Measurements from ENCODE around the gene CALR3. TPM values are rescaled to one million over a fixed set of nuclear protein-coding genes. Genes with fewer than 3 reads are reported as not detected.
"Not testable (repeated sequence)": the region's sequence is repeated elsewhere in the genome, so short reads cannot be mapped to it uniquely, and the experiment has no call there.

The CALR3 gene
- total RNA-seq, 4 donors from 2014 or later: not detected

GRCh38 chr19:16508546-16508945 lies 12.6 kb upstream of the CALR3 start:
- H3K4me3 ChIP-seq: no peak overlapping the region
- H3K4me1 ChIP-seq: no peaks in the 10 kb centered on the region
- intact Hi-C loops (cut with DNase I; ENCODE audit: low total_unique reads): no loop called here
- DNase-seq: no peak
- no peaks in the 10 kb centered on the region for H3K36me3 ChIP-seq
- TF ChIP-seq, protein P1, sequence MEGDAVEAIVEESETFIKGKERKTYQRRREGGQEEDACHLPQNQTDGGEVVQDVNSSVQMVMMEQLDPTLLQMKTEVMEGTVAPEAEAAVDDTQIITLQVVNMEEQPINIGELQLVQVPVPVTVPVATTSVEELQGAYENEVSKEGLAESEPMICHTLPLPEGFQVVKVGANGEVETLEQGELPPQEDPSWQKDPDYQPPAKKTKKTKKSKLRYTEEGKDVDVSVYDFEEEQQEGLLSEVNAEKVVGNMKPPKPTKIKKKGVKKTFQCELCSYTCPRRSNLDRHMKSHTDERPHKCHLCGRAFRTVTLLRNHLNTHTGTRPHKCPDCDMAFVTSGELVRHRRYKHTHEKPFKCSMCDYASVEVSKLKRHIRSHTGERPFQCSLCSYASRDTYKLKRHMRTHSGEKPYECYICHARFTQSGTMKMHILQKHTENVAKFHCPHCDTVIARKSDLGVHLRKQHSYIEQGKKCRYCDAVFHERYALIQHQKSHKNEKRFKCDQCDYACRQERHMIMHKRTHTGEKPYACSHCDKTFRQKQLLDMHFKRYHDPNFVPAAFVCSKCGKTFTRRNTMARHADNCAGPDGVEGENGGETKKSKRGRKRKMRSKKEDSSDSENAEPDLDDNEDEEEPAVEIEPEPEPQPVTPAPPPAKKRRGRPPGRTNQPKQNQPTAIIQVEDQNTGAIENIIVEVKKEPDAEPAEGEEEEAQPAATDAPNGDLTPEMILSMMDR (IDR thresholded peaks at IDR 0.05): no peak
- H3K27ac ChIP-seq: no peak overlapping the region
- H3K9me3 ChIP-seq: no peaks in the 10 kb centered on the region
- H3K27me3 ChIP-seq: no peaks in the 10 kb centered on the region

GRCh38 chr19:16506961-16507360 lies 11.0 kb upstream of the CALR3 start:
- TF ChIP-seq, protein P1 (IDR thresholded peaks at IDR 0.05): no peak
- no peak for TF ChIP-seq POLR2A (IDR thresholded peaks at IDR 0.05)
- DNase-seq: no peak
- H3K4me1 ChIP-seq: no peaks in the 10 kb centered on the region
- no peaks in the 10 kb centered on the region for H3K36me3 ChIP-seq
- no peak overlapping the region for H3K27ac ChIP-seq
- intact Hi-C loops (cut with DNase I; ENCODE audit: low total_unique reads): no loop called here
- no peak overlapping the region for H3K4me3 ChIP-seq
- H3K27me3 ChIP-seq: no peaks in the 10 kb centered on the region
- H3K9me3 ChIP-seq: no peaks in the 10 kb centered on the region

DNA sequence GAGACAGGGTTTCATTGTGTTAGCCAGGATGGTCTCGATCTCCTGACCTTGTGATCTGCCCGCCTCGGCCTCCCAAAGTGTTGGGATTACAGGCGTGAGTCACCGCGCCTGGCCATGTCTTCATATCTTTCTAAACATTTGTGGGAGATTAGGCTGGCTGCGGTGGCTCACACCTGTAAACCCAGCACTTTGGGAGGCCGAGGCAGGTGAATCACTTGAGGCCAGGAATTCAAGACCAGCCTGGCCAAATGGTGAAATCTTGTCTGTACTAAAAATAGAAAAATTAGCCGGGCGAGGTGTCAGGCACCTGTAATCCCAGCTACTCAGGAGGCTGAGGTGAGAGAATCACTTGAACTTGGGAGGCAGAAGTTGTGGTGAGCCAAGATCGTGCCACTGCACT lies 10.2 kb upstream of the CALR3 start:
- H3K4me3 ChIP-seq; H3K4me1 ChIP-seq; H3K27ac ChIP-seq; H3K27me3 ChIP-seq; H3K36me3 ChIP-seq; H3K9me3 ChIP-seq; intact Hi-C loops (cut with DNase I; ENCODE audit: low total_unique reads); DNase-seq: not testable (repeated sequence)

- Histone ChIP-seq H3K27me3 (no peaks in the 10 kb centered on the region), H3K27ac (no peak overlapping the region), H3K36me3 (no peaks in the 10 kb centered on the region), H3K4me3 (no peak overlapping the region), H3K4me1 (no peaks in the 10 kb centered on the region), H3K9me3 (no peaks in the 10 kb centered on the region)
- no peak for DNase-seq
- intact Hi-C loops (cut with DNase I; ENCODE audit: low total_unique reads): no loop called here
- no peak for TF ChIP-seq POLR2A (IDR thresholded peaks at IDR 0.05)
- TF ChIP-seq, protein P1 (IDR thresholded peaks at IDR 0.05): no peak
Observed at GRCh38 chr19:16504271-16504670, 8.3 kb upstream of the CALR3 start.

GRCh38 chr19:16497837-16498236 lies 1.9 kb upstream of the CALR3 start:
- no peaks in the 10 kb centered on the region for H3K9me3 ChIP-seq
- no peak overlapping the region for H3K4me3 ChIP-seq
- H3K4me1 ChIP-seq: peaks cover 0 to 5% of the 10 kb centered on the region in 2 donors
- H3K27ac ChIP-seq: no peak overlapping the region
- DNase-seq: no peak
- no peaks in the 10 kb centered on the region for H3K36me3 ChIP-seq
- TF ChIP-seq, protein P1 (IDR thresholded peaks at IDR 0.05): no peak
- no peak for TF ChIP-seq POLR2A (IDR thresholded peaks at IDR 0.05)
- H3K27me3 ChIP-seq: no peaks in the 10 kb centered on the region
- intact Hi-C loops (cut with DNase I; ENCODE audit: low total_unique reads): no loop called here

GRCh38 chr19:16497042-16497441 lies 1.1 kb upstream of the CALR3 start:
- Histone ChIP-seq H3K27ac (peak overlapping the region; percentile 75 to 84), H3K27me3 (no peaks in the 10 kb centered on the region), H3K9me3 (no peaks in the 10 kb centered on the region), H3K36me3 (no peaks in the 10 kb centered on the region), H3K4me3 (peak overlapping the region; percentile 83 to 87), H3K4me1 (peaks cover 0 to 5% of the 10 kb centered on the region in 2 donors)
- intact Hi-C loops (cut with DNase I; ENCODE audit: low total_unique reads): no loop called here
- no peak for DNase-seq
- TF ChIP-seq, protein P1 (IDR thresholded peaks at IDR 0.05): no peak
- TF ChIP-seq POLR2A (IDR thresholded peaks at IDR 0.05): no peak
